IPS-18a (cell line): ENCODE data around the gene PAX7.

Experiments
- H3K27ac ChIP-seq: one replicate; pipeline ENCODE4 v1.5.1; 2013; ENCODE audit warnings: low read length
- H3K27me3 ChIP-seq: one replicate; pipeline ENCODE4 v1.6.1; 2013; ENCODE audit warnings: mild to moderate bottlenecking, low read length; ENCODE audit not compliant: control insufficient read depth, insufficient read depth
- H3K36me3 ChIP-seq: one replicate; pipeline ENCODE4 v1.6.1; 2013; ENCODE audit warnings: low read depth, low read length; ENCODE audit not compliant: control insufficient read depth
- H3K4me1 ChIP-seq: one replicate; pipeline ENCODE4 v1.6.1; 2013; ENCODE audit warnings: low read depth, low read length; ENCODE audit not compliant: control insufficient read depth
- H3K4me3 ChIP-seq: one replicate; pipeline ENCODE4 v1.5.1; 2013; ENCODE audit warnings: low read length
- H3K9ac ChIP-seq: one replicate; pipeline ENCODE4 v1.6.1; 2013; ENCODE audit warnings: mild to moderate bottlenecking, low read length, moderate library complexity
- H3K9me3 ChIP-seq: one replicate; pipeline ENCODE4 v1.6.1; 2013; ENCODE audit warnings: low read depth, low read length; ENCODE audit not compliant: control insufficient read depth

The PAX7 gene

GRCh38 chr1:18783705-18784481 is 153.2 kb downstream of the PAX7 start:
- Histone ChIP-seq H3K36me3 (no peaks in the 10 kb centered on the region), H3K9ac (no peak overlapping the region), H3K9me3 (no peaks in the 10 kb centered on the region), H3K27ac (no peak overlapping the region), H3K4me3 (no peak overlapping the region), H3K27me3 (no peaks in the 10 kb centered on the region), H3K4me1 (no peaks in the 10 kb centered on the region)

GRCh38 chr1:18784482-18784831 is 153.8 kb downstream of the PAX7 start:
- Histone ChIP-seq H3K4me1 (no peaks in the 10 kb centered on the region), H3K27ac (no peak overlapping the region), H3K9me3 (no peaks in the 10 kb centered on the region), H3K4me3 (no peak overlapping the region), H3K36me3 (no peaks in the 10 kb centered on the region), H3K9ac (no peak overlapping the region), H3K27me3 (no peaks in the 10 kb centered on the region)

- Histone ChIP-seq H3K27me3 (no peaks in the 10 kb centered on the region), H3K4me3 (no peak overlapping the region), H3K9me3 (no peaks in the 10 kb centered on the region), H3K36me3 (no peaks in the 10 kb centered on the region), H3K9ac (no peak overlapping the region), H3K4me1 (no peaks in the 10 kb centered on the region), H3K27ac (no peak overlapping the region)
Observed at GRCh38 chr1:18786149-18786548, 155.5 kb downstream of the PAX7 start.

DNA sequence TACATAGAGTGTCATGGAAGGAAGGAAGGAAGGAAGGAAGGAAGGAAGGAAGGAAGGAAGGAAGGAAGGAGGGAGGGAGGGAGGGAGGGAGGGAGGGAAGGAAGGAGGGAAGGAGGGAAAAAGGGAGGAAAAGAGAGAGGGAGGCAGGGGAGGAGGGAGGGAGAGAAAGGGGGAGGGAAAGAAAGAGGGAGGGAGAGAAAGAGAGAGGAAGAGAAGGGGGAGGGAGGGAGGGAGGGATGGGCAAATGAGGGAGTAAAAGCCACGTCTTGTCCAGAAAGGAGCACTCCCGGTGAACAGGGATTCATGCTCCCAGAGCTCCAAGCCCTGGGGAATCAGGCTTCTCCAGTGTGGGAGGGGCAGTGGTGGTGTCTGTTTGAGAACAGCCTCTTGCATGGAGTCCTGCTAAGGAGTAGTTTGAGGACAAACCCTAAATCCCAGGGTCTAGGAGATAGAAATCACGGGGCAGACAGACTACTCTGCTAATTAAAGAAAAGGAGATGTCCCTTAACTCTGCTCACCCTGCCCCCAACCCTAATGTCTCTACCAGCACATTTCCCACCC is 157.3 kb downstream of the PAX7 start:
- H3K27ac ChIP-seq = no peak overlapping the region

DNA sequence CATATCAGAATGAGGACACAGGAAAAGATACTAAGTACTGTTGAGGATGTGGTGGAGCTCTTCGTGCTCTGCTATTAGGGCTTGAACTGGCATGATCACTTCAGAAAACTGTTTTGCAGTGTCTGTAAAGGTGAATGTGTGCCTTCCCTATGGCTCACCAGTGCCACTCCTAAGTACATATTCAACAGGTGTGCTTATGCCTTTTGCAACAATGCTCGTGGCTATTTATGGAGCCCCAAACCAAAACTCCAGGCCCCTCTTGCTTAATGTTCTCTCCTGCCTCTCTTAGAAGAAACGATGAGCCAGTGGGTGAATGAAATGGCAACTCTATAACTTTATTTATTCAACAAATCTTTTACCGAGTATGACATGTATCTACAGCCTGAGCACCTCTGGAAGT is 158.6 kb downstream of the PAX7 start:
- Histone ChIP-seq H3K36me3 (no peaks in the 10 kb centered on the region), H3K4me1 (peaks cover under 1% of the 10 kb centered on the region), H3K27ac (no peak overlapping the region), H3K27me3 (no peaks in the 10 kb centered on the region), H3K4me3 (no peak overlapping the region), H3K9me3 (no peaks in the 10 kb centered on the region), H3K9ac (no peak overlapping the region)

More for the DNA sequence above, 157.3 kb downstream of the PAX7 start:
- no peaks in the 10 kb centered on the region for H3K36me3 ChIP-seq
- H3K9me3 ChIP-seq = no peaks in the 10 kb centered on the region
- no peaks in the 10 kb centered on the region for H3K4me1 ChIP-seq
- H3K4me3 ChIP-seq = no peak overlapping the region
- no peak overlapping the region for H3K9ac ChIP-seq
- H3K27me3 ChIP-seq = no peaks in the 10 kb centered on the region

- Histone ChIP-seq H3K9ac (no peak overlapping the region), H3K27me3 (no peaks in the 10 kb centered on the region)
Observed at GRCh38 chr1:18792747-18793146, 162.1 kb downstream of the PAX7 start.

DNA sequence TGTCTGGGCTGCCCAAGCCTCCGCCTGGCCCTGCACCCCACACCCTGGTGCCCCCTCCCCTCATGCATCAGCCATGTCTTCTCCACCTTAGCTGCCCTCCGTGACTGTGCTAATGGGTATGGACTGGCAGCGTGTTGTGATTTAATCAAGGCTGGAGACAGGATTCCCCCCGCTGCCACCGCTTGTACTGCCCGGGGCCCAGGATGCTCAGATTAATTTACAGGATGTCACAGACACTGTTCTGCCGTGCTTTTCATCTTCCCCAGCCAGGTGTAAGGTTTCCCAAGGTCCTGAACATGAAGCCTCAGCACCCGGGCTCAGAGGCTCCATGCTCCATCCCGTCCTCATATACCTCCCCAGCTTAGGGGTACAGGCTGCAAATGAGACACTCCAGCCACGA is 162.5 kb downstream of the PAX7 start:
- Histone ChIP-seq H3K9ac (no peak overlapping the region), H3K9me3 (no peaks in the 10 kb centered on the region), H3K36me3 (no peaks in the 10 kb centered on the region), H3K4me3 (no peak overlapping the region), H3K27me3 (no peaks in the 10 kb centered on the region), H3K27ac (no peak overlapping the region), H3K4me1 (peaks cover 6% of the 10 kb centered on the region)

More at GRCh38 chr1:18792747-18793146, 162.1 kb downstream of the PAX7 start:
- no peaks in the 10 kb centered on the region for H3K36me3 ChIP-seq
- H3K27ac ChIP-seq = no peak overlapping the region
- no peak overlapping the region for H3K4me3 ChIP-seq
- no peaks in the 10 kb centered on the region for H3K9me3 ChIP-seq
- peaks cover 6% of the 10 kb centered on the region for H3K4me1 ChIP-seq

DNA sequence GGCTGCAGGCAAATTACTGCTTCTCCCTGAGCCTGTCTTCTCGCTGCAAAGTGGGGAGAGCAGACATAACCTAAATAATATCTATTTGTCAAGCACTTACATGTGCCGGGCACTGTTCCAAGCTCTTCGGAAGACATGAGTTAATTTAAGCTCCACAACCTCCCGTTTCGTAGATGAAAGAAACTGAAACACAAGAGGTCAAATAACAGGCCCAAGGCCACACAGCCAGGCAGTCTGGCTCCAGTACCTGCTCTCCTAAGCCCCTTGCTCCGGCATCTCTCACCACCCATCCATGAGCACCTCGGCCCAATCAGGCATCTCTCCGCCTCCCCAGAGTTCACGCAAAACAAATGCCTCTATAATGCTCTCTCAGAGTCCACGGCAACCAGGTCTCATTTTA is 163.4 kb downstream of the PAX7 start:
- Histone ChIP-seq H3K4me1 (peaks cover 6% of the 10 kb centered on the region), H3K27me3 (no peaks in the 10 kb centered on the region), H3K9ac (no peak overlapping the region), H3K27ac (no peak overlapping the region), H3K36me3 (no peaks in the 10 kb centered on the region), H3K9me3 (no peaks in the 10 kb centered on the region), H3K4me3 (no peak overlapping the region)

- Histone ChIP-seq H3K27me3 (no peaks in the 10 kb centered on the region), H3K9ac (no peak overlapping the region), H3K4me3 (no peak overlapping the region), H3K36me3 (no peaks in the 10 kb centered on the region), H3K27ac (no peak overlapping the region), H3K9me3 (no peaks in the 10 kb centered on the region), H3K4me1 (peaks cover 6% of the 10 kb centered on the region)
Observed at GRCh38 chr1:18794561-18794960, 163.9 kb downstream of the PAX7 start.

GRCh38 chr1:18795002-18795689 is 164.5 kb downstream of the PAX7 start:
- Histone ChIP-seq H3K36me3 (no peaks in the 10 kb centered on the region), H3K9ac (no peak overlapping the region), H3K4me3 (no peak overlapping the region), H3K4me1 (peaks cover 6% of the 10 kb centered on the region), H3K27ac (no peak overlapping the region), H3K27me3 (no peaks in the 10 kb centered on the region), H3K9me3 (no peaks in the 10 kb centered on the region)

GRCh38 chr1:18796950-18797349 is 166.3 kb downstream of the PAX7 start:
- Histone ChIP-seq H3K27ac (no peak overlapping the region), H3K9me3 (no peaks in the 10 kb centered on the region), H3K36me3 (no peaks in the 10 kb centered on the region), H3K27me3 (no peaks in the 10 kb centered on the region), H3K4me1 (peaks cover 6% of the 10 kb centered on the region), H3K4me3 (no peak overlapping the region), H3K9ac (no peak overlapping the region)
